Activated naive CD8-positive, alpha-beta T cell treated with anti-CD3 and anti-CD28 coated beads, Interleukin-2, amount 50 U/mL, for 16 hours (primary cell): ENCODE measurements around the gene NPTX1.

Experiments
- DNase-seq: peaks from one replicate; pipeline ENCODE4 v3.0.0-alpha.2; 2020; ENCODE audit warnings: low read depth, low spot score

The NPTX1 gene

GRCh38 chr17:80427366-80428282 lies 48.8 kb downstream of the NPTX1 start:
- no peak for DNase-seq

- DNase-seq: peak; percentile 78
These were observed 49.6 kb downstream of the NPTX1 start for GRCh38 chr17:80426671-80427326.

GRCh38 chr17:80425835-80426426 lies 50.5 kb downstream of the NPTX1 start:
- DNase-seq: no peak

GRCh38 chr17:80424878-80425765 lies 51.3 kb downstream of the NPTX1 start:
- no peak for DNase-seq

- DNase-seq: no peak
These were observed 52.1 kb downstream of the NPTX1 start for GRCh38 chr17:80424261-80424660.

GRCh38 chr17:80423536-80424225 lies 52.7 kb downstream of the NPTX1 start:
- no peak for DNase-seq

- DNase-seq: no peak
These were observed 53.4 kb downstream of the NPTX1 start for GRCh38 chr17:80422981-80423380.

- no peak for DNase-seq
These were observed 54.1 kb downstream of the NPTX1 start for GRCh38 chr17:80422276-80422675.

- no peak for DNase-seq
These were observed 54.9 kb downstream of the NPTX1 start for GRCh38 chr17:80421381-80422090.

GRCh38 chr17:80419255-80419654 lies 57.2 kb downstream of the NPTX1 start:
- no peak for DNase-seq

- no peak for DNase-seq
These were observed 57.8 kb downstream of the NPTX1 start for GRCh38 chr17:80418589-80418988.
